HEK293 (cell line): Measurements from ENCODE around the gene PRR16.
A peak's percentile ranks its signal among the peaks of the same experiment; 100 is the strongest.

ENCODE experiments used
- AEBP2 ChIP-seq: fragments of 450-650 bp; formaldehyde crosslinking; IDR thresholded peaks from 2 replicates; pipeline ENCODE4 v1.5.1; 2016; ENCODE audit warnings: missing biosample characterization, missing genetic modification characterization, borderline replicate concordance
- ATF2 ChIP-seq: fragments of 450-650 bp; formaldehyde crosslinking; IDR thresholded peaks from 2 replicates; pipeline ENCODE4 v1.5.1; 2016; ENCODE audit warnings: missing biosample characterization, missing genetic modification characterization, low read depth
- BCL6B ChIP-seq: fragments of 450-650 bp; formaldehyde crosslinking; IDR thresholded peaks from 2 replicates; pipeline ENCODE4 v1.5.1; 2017; ENCODE audit warnings: missing biosample characterization, missing genetic modification characterization
- ELK4 ChIP-seq: IDR thresholded peaks from 2 replicates; pipeline ENCODE4 v1.6.1; 2011; ENCODE audit warnings: mild to moderate bottlenecking, low read depth, low read length, borderline replicate concordance
- GFI1B ChIP-seq: fragments of 450-650 bp; formaldehyde crosslinking; IDR thresholded peaks from 2 replicates; pipeline ENCODE4 v1.5.1; 2016; ENCODE audit warnings: missing biosample characterization, missing genetic modification characterization
- GLIS2 ChIP-seq: fragments of 450-650 bp; formaldehyde crosslinking; IDR thresholded peaks from 2 replicates; pipeline ENCODE4 v1.5.1; 2016; ENCODE audit warnings: missing biosample characterization, missing genetic modification characterization
- HOXA7 ChIP-seq: sonication (generic); formaldehyde crosslinking; IDR thresholded peaks from 2 replicates; pipeline ENCODE4 v1.8.1; 2022; ENCODE audit warnings: missing genetic modification reagents, borderline replicate concordance
- INSM2 ChIP-seq: fragments of 450-650 bp; formaldehyde crosslinking; IDR thresholded peaks from 2 replicates; pipeline ENCODE4 v1.5.1; 2016; ENCODE audit warnings: missing biosample characterization, missing genetic modification characterization
- KLF10 ChIP-seq: fragments of 450-650 bp; IDR thresholded peaks from 2 replicates; pipeline ENCODE4 v1.5.1; 2018; ENCODE audit warnings: missing biosample characterization, mild to moderate bottlenecking, missing genetic modification characterization
- SCRT2 ChIP-seq: fragments of 450-650 bp; formaldehyde crosslinking; IDR thresholded peaks from 2 replicates; pipeline ENCODE4 v1.5.1; 2016; ENCODE audit warnings: missing biosample characterization, missing genetic modification characterization
- ZNF133 ChIP-seq: fragments of 450-650 bp; formaldehyde crosslinking; IDR thresholded peaks from 2 replicates; pipeline ENCODE4 v1.5.1; 2016; ENCODE audit warnings: missing biosample characterization, missing genetic modification characterization
- ZNF174 ChIP-seq: fragments of 450-650 bp; formaldehyde crosslinking; IDR thresholded peaks from 2 replicates; pipeline ENCODE4 v1.5.0; 2017; ENCODE audit warnings: missing biosample characterization, mild to moderate bottlenecking, missing genetic modification characterization
- ZNF19 ChIP-seq: fragments of 450-650 bp; formaldehyde crosslinking; IDR thresholded peaks from 2 replicates; pipeline ENCODE4; 2016; ENCODE audit warnings: missing biosample characterization, missing genetic modification characterization, low read depth
- ZNF221 ChIP-seq: fragments of 450-650 bp; formaldehyde crosslinking; IDR thresholded peaks from 2 replicates; pipeline ENCODE4 v1.5.1; 2017; ENCODE audit warnings: missing biosample characterization, missing genetic modification characterization, borderline replicate concordance
- ZNF23 ChIP-seq: fragments of 450-650 bp; formaldehyde crosslinking; IDR thresholded peaks from 2 replicates; pipeline ENCODE4 v1.5.1; 2016; ENCODE audit warnings: missing biosample characterization, missing genetic modification characterization, borderline replicate concordance
- ZNF248 ChIP-seq: fragments of 450-650 bp; formaldehyde crosslinking; IDR thresholded peaks from 2 replicates; pipeline ENCODE4 v1.5.1; 2017; ENCODE audit warnings: missing biosample characterization, missing genetic modification characterization
- ZNF26 ChIP-seq: fragments of 450-650 bp; formaldehyde crosslinking; IDR thresholded peaks from 2 replicates; pipeline ENCODE4 v1.5.1; 2016; ENCODE audit warnings: missing biosample characterization, missing genetic modification characterization
- ZNF280C ChIP-seq: fragments of 450-650 bp; formaldehyde crosslinking; IDR thresholded peaks from 2 replicates; pipeline ENCODE4 v1.5.1; 2016; ENCODE audit warnings: missing biosample characterization, missing genetic modification characterization
- ZNF350 ChIP-seq: fragments of 450-650 bp; formaldehyde crosslinking; IDR thresholded peaks from 2 replicates; pipeline ENCODE4 v1.5.0; 2017; ENCODE audit warnings: missing biosample characterization, mild to moderate bottlenecking, missing genetic modification characterization
- ZNF391 ChIP-seq: fragments of 450-650 bp; formaldehyde crosslinking; IDR thresholded peaks from 2 replicates; pipeline ENCODE4 v1.5.1; 2016; ENCODE audit warnings: low read depth, missing biosample characterization, missing genetic modification characterization, borderline replicate concordance
- ZNF404 ChIP-seq: fragments of 450-650 bp; formaldehyde crosslinking; IDR thresholded peaks from 2 replicates; pipeline ENCODE4 v1.5.1; 2017; ENCODE audit warnings: missing biosample characterization, missing genetic modification characterization
- ZNF416 ChIP-seq: fragments of 450-650 bp; formaldehyde crosslinking; IDR thresholded peaks from 2 replicates; pipeline ENCODE4 v1.5.1; 2016; ENCODE audit warnings: missing biosample characterization, missing genetic modification characterization
- ZNF549 ChIP-seq: fragments of 450-650 bp; IDR thresholded peaks from 2 replicates; pipeline ENCODE4 v1.5.1; 2018; ENCODE audit warnings: missing biosample characterization, missing genetic modification characterization, mild to moderate bottlenecking, inconsistent platforms, moderate library complexity
- ZNF571 ChIP-seq: fragments of 450-650 bp; formaldehyde crosslinking; IDR thresholded peaks from 2 replicates; pipeline ENCODE4 v1.5.0; 2017; ENCODE audit warnings: missing biosample characterization, missing genetic modification characterization
- ZNF624 ChIP-seq: fragments of 450-650 bp; formaldehyde crosslinking; IDR thresholded peaks from 2 replicates; pipeline ENCODE4 v1.5.1; 2017; ENCODE audit warnings: missing biosample characterization, missing genetic modification characterization
- ZNF654 ChIP-seq: fragments of 450-650 bp; formaldehyde crosslinking; IDR thresholded peaks from 2 replicates; pipeline ENCODE4 v1.5.1; 2016; ENCODE audit warnings: low read depth, missing biosample characterization, missing genetic modification characterization
- ZNF670 ChIP-seq: fragments of 450-650 bp; formaldehyde crosslinking; IDR thresholded peaks from 2 replicates; pipeline ENCODE4 v1.5.1; 2016; ENCODE audit warnings: missing biosample characterization, missing genetic modification characterization, low read depth
- ZNF707 ChIP-seq: fragments of 450-650 bp; formaldehyde crosslinking; IDR thresholded peaks from 2 replicates; pipeline ENCODE4 v1.5.1; 2016; ENCODE audit warnings: missing biosample characterization, missing genetic modification characterization
- ZNF830 ChIP-seq: fragments of 450-650 bp; IDR thresholded peaks from 2 replicates; pipeline ENCODE4 v1.5.0; 2018; ENCODE audit warnings: missing biosample characterization, missing genetic modification characterization, low read depth, mild to moderate bottlenecking, moderate library complexity
- ZSCAN16 ChIP-seq: fragments of 450-650 bp; formaldehyde crosslinking; IDR thresholded peaks from 2 replicates; pipeline ENCODE4 v1.5.1; 2016; ENCODE audit warnings: missing biosample characterization, missing genetic modification characterization

PRR16 gene

GRCh38 chr5:120457839-120458507, 6.1 kb upstream of the PRR16 start (continued):
- TF ChIP-seq ZNF654 (tag by site-specific recombination) (peak; percentile 75), ZNF404 (tag by site-specific recombination) (no peak), ZNF549 (no peak), ZNF670 (no peak), ZNF624 (tag by site-specific recombination) (no peak), GLIS2 (no peak), KLF10 (no peak), INSM2 (tag by site-specific recombination) (no peak), ZNF830 (tag by site-specific recombination) (no peak), ZSCAN16 (no peak), ATF2 (tag by site-specific recombination) (peak; percentile 75), ZNF707 (tag by site-specific recombination) (no peak), BCL6B (tag by site-specific recombination) (no peak), ZNF248 (no peak), ELK4 (no peak), ZNF391 (tag by site-specific recombination) (no peak), SCRT2 (tag by site-specific recombination) (no peak), ZNF221 (no peak), ZNF350 (tag by site-specific recombination) (no peak), ZNF174 (tag by site-specific recombination) (no peak), ZNF280C (no peak), AEBP2 (tag by site-specific recombination) (no peak), ZNF416 (tag by site-specific recombination) (no peak), ZNF133 (tag by site-specific recombination) (no peak), ZNF23 (tag by site-specific recombination) (no peak), GFI1B (no peak), ZNF19 (tag by site-specific recombination) (no peak), ZNF571 (tag by site-specific recombination) (no peak), HOXA7 (CRISPR knock-in tag) (no peak), ZNF26 (tag by site-specific recombination) (no peak)
